Measurements from ENCODE around the gene SNRPD3. TPM values are rescaled to one million over a fixed set of nuclear protein-coding genes. Genes with fewer than 3 reads are reported as not detected.

SNRPD3 gene
- total and polyA plus RNA-seq, 2 donors (not counting 3 experiments of a cell fraction or from before 2014, with no cell fraction given): 121 to 253 TPM

DNA sequence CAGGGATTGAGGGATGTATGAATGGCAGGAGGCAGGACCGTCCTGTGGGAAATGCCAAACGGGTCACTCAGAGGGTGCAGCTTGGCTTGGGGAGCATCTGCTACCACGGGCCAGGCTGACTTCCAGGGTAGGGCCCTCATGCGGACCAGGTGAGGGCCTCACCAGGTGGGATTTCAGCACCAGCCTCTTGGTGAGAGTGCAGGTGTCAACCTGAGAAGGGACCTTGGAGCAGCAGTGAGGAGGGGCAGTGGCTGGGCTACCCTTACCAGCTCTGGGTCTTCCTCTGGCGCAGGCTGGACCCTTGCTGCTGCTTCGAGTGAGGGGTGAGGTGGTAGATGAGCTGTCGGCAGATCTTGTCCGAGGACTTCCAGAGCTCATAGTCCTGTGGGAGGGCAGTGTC is 32.1 kb downstream of the SNRPD3 start:
- no peak overlapping the region for H2AFZ ChIP-seq (ENCODE audit: low read depth, low read length)
- H3K4me3 ChIP-seq (replicated peaks in 1 of 3; ENCODE audit: insufficient read depth in 1 of 3, low read depth in 1 of 3, low read length in 3 of 3): no peak overlapping the region
- H3K27ac ChIP-seq (ENCODE audit: insufficient read depth, low read depth, low read length): no peak overlapping the region
- H3K9me1 ChIP-seq (replicated peaks; ENCODE audit: control insufficient read depth, extremely low read depth, insufficient read depth, low read length): no peaks in the 10 kb centered on the region
- peaks cover 4% of the 10 kb centered on the region for H3K4me1 ChIP-seq (ENCODE audit: control insufficient read depth, extremely low read depth, insufficient read depth, low read length)
- BruUV-seq (replicated peaks): no TSS peak
- H3K36me3 ChIP-seq (ENCODE audit: control insufficient read depth in 2 of 2, extremely low read depth in 1 of 2, insufficient read depth in 2 of 2, low read length in 2 of 2): peaks cover 0 to 3% of the 10 kb centered on the region in 2 experiments
- TF ChIP-seq JUN (IDR thresholded peaks at IDR 0.05; ENCODE audit: borderline replicate concordance, insufficient read depth, insufficient read length, low read depth) (no peak), FOS (IDR thresholded peaks at IDR 0.05; ENCODE audit: borderline replicate concordance, insufficient read depth, low read length) (no peak), POLR2A (IDR thresholded peaks at IDR 0.05; ENCODE audit: low read depth, low read length) (no peak), POLR2AphosphoS5 (IDR thresholded peaks at IDR 0.05; ENCODE audit: insufficient read depth, low read depth, low read length) (no peak), MYC (IDR thresholded peaks at IDR 0.05; ENCODE audit: low read depth, low read length) (no peak), EZH2 (IDR thresholded peaks at IDR 0.05; ENCODE audit: borderline replicate concordance, low read depth, low read length, severe bottlenecking) (no peak), MAX (IDR thresholded peaks at IDR 0.05; ENCODE audit: insufficient read depth, insufficient read length) (no peak), GATA2 (IDR thresholded peaks at IDR 0.05; ENCODE audit: insufficient read depth, insufficient read length, low read depth, low read length) (no peak)
- TF ChIP-seq, protein P1, sequence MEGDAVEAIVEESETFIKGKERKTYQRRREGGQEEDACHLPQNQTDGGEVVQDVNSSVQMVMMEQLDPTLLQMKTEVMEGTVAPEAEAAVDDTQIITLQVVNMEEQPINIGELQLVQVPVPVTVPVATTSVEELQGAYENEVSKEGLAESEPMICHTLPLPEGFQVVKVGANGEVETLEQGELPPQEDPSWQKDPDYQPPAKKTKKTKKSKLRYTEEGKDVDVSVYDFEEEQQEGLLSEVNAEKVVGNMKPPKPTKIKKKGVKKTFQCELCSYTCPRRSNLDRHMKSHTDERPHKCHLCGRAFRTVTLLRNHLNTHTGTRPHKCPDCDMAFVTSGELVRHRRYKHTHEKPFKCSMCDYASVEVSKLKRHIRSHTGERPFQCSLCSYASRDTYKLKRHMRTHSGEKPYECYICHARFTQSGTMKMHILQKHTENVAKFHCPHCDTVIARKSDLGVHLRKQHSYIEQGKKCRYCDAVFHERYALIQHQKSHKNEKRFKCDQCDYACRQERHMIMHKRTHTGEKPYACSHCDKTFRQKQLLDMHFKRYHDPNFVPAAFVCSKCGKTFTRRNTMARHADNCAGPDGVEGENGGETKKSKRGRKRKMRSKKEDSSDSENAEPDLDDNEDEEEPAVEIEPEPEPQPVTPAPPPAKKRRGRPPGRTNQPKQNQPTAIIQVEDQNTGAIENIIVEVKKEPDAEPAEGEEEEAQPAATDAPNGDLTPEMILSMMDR (IDR thresholded peaks at IDR 0.05; ENCODE audit: extremely low read depth in 1 of 2, insufficient read depth in 1 of 2, low read depth in 1 of 2, low read length in 2 of 2): no peak
- DNase-seq (ENCODE audit: low read depth, low spot score) (no peak), FAIRE-seq (no peak)
- intact Hi-C loops (cut with micrococcal nuclease) (no loop called here), dilution Hi-C loops (cut with MboI; ENCODE audit: extremely low pct_ligation_motif_present, low sequenced_read_pairs) (no loop called here)
- H3K27me3 ChIP-seq (ENCODE audit: control insufficient read depth in 2 of 2, insufficient read depth in 2 of 2, low read length in 2 of 2): no peaks in the 10 kb centered on the region
- H3K9me3 ChIP-seq (replicated peaks; ENCODE audit: control insufficient read depth, insufficient read depth, low read length): no peaks in the 10 kb centered on the region
- H3K79me2 ChIP-seq (ENCODE audit: control insufficient read depth, insufficient read depth, low read length): no peaks in the 10 kb centered on the region
- no peak overlapping the region for H3K9ac ChIP-seq (replicated peaks; ENCODE audit: extremely low read depth, insufficient read depth, low read length)
- ChIA-PET POLR2A (no interaction called here), CTCF (interaction anchor here (0.9 kb wide), 1 partner anchor 41 kb away, joined by 3 read pairs; no protein-coding TSS in a partner anchor)
- H4K20me1 ChIP-seq (replicated peaks; ENCODE audit: control insufficient read depth, extremely low read depth, insufficient read depth, low read length): no peaks in the 10 kb centered on the region
- H3K4me2 ChIP-seq (ENCODE audit: insufficient read depth, low read length): no peak overlapping the region

Measured in endothelial cell of umbilical vein (primary cell).